Subcutaneous adipose tissue (tissue), 4 donors: ENCODE results near the gene DNMT3A. TPM values are rescaled to one million over a fixed set of nuclear protein-coding genes. Genes with fewer than 3 reads are reported as not detected.

Experiments used
- total RNA-seq, 4 donors: library from RNA; depleted of rRNA; stranded (reverse); fragments of >200 nt; gene quantifications; one replicate each; pipeline ENCODE4 v1.1.0, GENCODE V29; 2016
- TF ChIP-seq, protein P1 (sequence below): fragments of 450-650 bp; IDR thresholded peaks from one replicate; pipeline ENCODE4 v1.5.1; 2016; ENCODE audit warnings: low read depth, mild to moderate bottlenecking, control low read depth, antibody characterized with exemption, moderate library complexity

The DNMT3A gene
- total RNA-seq, 4 donors from 2014 or later: 8.3 to 10.7 (median 10.0) TPM

DNA sequence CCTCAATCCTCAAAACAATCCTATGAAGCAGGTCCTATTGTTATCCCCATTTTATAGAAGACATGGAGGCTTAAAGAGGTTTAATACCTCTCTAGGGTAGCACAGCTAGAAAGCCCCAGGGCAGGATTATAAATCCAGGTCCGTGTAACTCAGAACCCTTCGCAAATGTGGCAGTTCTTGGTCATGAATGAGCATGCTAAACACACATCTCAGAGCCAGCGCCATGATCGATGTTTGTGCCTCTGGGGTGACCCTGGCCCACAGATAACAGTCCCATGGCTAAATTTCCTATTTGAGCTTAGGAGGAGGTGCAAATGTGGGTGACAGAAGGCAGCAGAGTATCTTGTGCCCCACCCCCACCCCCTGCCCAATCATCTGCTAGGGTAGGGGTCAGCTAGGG, 17.5 kb downstream of the DNMT3A start:
- TF ChIP-seq, protein P1, sequence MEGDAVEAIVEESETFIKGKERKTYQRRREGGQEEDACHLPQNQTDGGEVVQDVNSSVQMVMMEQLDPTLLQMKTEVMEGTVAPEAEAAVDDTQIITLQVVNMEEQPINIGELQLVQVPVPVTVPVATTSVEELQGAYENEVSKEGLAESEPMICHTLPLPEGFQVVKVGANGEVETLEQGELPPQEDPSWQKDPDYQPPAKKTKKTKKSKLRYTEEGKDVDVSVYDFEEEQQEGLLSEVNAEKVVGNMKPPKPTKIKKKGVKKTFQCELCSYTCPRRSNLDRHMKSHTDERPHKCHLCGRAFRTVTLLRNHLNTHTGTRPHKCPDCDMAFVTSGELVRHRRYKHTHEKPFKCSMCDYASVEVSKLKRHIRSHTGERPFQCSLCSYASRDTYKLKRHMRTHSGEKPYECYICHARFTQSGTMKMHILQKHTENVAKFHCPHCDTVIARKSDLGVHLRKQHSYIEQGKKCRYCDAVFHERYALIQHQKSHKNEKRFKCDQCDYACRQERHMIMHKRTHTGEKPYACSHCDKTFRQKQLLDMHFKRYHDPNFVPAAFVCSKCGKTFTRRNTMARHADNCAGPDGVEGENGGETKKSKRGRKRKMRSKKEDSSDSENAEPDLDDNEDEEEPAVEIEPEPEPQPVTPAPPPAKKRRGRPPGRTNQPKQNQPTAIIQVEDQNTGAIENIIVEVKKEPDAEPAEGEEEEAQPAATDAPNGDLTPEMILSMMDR: no peak

DNA sequence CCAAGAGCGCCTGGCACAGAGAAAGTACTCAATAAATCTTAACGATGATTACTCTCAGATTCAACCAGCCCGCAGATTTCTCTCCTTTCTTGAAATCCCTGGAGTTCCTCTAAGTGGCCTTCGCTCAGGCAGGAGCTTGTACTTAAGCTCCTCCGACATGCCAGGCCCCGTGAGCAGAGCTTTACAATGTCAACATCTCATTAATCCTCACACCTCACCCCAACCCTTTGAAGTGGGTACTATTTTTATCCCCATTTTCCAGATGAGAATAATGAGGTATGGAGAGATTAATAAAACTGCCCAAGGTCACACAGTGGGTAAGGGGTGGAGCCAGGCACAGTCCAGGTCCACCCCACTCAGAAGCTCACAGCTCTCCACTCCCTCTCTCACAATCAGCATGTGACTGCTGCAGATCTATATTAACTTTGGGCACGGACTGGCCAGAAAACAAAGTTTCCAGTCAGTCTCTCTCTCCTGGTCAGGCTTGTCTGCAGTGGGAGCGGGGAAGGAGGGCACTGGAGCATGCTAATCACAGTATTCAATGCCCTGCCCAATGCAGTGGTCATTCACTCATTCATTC, 18.0 kb downstream of the DNMT3A start:
- TF ChIP-seq, protein P1: no peak

DNA sequence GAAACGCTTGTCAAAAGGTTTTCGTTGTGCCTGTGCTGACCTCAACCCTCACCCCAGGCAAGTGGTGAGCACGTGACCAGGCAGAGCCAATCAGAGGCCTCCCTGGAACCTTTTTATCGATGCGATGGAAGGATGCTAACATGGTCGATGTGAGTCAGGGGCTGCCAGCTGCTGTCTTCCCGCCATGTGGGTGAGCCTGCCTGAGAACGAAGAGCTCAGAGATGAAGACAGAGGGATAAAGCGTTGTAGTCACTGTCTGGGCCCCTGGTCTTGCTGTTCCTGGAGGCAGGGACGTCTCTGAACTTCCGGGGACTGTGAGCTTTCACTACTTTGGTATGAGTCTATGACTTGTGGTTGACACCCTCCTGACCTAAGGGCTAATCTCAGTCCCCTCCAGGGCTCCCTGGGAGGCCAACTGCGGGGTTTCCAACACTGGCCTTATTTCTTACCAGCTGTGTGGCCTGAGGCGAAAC, 18.6 kb downstream of the DNMT3A start:
- TF ChIP-seq, protein P1: no peak

DNA sequence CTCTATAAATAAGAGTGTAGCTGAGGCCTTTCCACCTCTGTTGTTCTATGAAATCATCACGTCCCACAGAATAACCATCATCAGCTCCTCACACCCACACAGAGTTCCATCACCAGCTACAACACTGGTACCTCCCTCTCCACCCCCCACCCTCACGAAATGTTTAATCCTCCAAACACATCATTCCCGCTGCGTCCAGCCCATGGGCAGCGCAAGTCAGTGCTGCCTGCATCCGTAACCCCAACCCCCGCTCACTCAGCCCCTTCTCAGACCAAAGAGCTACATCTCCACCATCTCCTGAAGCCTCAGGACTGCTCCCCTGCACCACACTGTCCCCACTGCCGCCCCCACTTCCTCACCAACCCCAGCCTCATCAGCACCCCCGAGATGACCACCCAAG, 19.4 kb downstream of the DNMT3A start:
- TF ChIP-seq, protein P1: no peak

DNA sequence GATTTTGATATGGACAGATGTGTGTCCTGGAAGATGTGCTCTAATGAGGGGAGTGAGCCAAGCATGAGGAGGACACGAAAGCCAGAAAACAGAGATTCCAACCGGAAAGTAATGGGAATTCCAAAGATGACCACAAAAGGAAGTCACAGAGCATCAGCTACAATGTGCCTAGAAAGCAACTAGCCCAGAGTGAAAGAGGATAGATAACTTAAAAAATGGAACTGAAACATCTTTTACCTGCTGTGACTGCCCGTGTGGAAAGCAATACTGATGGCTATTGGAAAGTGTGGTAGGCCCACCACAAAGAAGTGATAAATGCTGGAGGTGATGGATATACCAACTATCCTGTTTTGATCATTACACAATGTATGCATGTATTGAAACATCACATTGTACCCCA, 21.6 kb downstream of the DNMT3A start:
- TF ChIP-seq, protein P1: no peak

DNA sequence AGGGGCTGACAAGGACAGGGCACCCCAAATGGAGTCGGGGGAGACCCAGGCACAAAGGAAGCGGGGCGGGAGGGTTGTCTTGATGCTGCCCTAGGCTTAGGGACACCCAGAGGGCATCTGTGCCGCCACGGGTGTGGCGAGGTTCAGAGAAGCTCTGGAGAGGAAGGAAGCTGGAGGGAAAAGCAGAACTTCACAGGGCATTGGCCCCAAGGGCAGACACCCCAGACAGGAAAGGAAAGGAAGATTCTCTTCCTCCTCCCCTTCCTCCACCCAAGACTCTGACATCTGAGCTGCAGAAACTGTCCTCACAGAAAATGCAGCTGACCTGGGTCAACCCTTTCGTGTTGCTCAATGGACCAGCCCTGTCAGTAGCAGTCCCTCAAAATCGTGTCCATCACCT, 25.6 kb downstream of the DNMT3A start:
- TF ChIP-seq, protein P1: no peak

DNA sequence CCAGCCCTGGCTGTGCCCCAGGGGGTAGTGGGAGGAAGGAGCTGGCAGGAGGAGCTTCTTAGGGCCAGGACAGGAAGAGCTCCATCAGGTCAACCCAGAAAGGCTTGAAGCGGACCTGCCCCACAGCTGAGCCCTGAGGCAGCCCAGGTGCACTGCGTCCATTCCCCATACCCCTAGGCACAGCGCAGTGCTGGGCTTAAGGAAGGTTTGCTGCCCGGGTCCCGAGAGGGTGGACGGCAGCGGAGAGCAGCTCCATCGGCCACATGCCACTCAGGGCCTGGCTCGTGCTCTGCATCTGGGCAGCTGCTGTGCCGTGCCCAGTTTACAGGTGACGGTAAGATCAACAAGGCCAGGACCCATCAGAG, 26.4 kb downstream of the DNMT3A start:
- TF ChIP-seq, protein P1: no peak
